Measurements from ENCODE around the gene GRID1.
A peak's percentile ranks its signal among the peaks of the same experiment; 100 is the strongest.
"Not testable (repeated sequence)": the region's sequence is repeated elsewhere in the genome, so short reads cannot be mapped to it uniquely, and the experiment has no call there.

Gene GRID1

DNA sequence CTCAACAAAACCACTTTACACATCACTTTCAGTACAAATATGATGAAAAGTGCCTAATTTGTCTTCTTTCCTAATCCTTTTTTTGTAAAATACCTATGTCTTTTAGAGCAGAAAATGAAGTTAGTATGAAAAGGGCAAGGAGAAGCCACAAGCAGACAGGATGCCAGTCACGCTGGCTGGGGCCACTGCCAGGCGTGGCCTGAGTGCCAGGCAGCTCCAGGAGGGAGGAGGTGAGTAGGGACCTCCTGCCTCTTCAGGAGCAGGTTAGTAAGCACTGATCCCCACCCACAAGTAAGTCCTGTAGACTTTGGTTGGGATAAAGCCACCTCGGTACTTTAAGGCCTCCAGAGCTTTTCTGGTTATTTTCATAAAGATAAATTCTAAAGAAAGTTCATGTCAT, 432.0 kb downstream of the GRID1 start:
- DNase-seq, result no peak

GRCh38 chr10:85929993-85930392, 436.6 kb downstream of the GRID1 start:
- not testable (repeated sequence) for DNase-seq

DNA sequence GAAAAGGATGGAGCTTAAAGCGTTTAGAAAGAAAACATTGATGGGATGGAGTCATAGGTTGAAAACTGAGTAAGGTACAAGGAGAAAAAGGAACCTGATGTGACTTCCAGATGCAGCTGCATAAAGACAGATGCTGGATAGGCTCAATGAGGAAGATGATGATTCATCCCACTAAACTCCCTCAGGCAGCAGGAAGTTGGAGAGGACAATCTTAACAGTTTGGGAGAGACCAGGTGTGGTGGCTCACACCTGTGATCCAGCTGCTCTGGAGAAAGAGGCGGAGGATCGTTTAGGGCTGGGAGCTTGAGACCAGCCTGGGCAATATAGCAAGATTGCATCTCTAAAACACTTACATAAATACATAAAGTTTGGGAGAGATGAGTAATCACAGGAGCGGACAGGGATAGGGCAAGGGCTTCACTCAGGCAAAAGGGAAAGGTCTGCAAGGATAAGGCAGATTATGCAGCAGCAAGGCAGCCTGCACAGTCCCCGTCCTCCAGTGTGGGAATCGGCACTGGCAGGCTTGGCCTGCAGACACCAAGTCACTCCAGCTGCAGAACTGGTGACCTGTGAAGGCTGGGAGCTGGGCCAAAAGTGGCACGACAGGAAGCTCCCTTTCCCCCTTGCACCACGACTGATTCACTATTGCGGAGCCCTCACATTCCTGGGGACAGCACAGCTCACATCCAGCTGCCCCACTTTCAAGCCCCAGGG, 438.5 kb downstream of the GRID1 start:
- no peak for DNase-seq

GRCh38 chr10:85926986-85927385, 439.6 kb downstream of the GRID1 start:
- no peak for DNase-seq

DNA sequence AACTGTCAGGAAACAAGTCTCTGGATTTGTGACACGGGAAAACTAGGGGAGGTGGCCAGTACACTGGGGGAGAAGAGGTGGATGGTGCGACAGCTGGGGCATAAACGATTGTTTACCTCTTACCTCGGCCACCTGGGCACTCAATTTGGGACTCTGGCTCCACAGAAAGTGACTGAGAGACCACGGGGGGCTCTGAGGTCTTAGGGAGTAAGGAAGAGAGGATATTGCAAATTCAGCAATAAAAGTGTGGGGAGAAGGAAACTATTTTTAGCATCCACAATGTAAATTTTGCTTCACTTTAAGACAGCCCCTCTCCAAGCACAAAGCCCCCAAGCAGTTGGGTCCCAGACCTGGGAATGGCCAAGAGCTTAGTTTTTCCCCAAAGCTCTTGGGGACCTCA, 440.5 kb downstream of the GRID1 start:
- no peak for DNase-seq

DNA sequence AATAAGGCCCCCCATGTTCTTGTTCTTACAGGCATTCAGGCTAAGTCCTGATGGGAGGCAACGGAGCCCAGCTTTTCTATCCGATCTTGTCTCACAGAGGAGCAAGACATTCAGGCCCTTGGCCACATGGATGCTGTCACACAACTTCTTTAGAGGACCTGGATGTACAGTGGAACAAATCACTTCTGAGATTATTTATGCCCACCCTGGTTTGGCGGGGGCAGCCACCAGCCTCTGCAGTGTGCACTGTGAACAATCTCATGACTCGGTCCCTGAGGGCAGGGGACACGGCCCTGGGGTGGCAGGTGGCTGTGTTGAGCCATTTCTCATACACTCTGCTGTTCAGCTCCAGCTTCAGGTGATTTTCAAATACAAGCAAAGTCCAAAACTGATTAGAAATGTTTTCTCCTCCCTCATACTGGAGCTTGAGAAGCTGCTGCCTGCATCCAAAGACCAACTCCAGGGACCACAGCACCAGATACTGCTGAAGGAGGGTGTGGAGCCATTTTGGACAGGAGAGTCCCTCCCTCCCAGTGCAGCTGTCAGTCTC, 441.3 kb downstream of the GRID1 start:
- no peak for DNase-seq

DNA sequence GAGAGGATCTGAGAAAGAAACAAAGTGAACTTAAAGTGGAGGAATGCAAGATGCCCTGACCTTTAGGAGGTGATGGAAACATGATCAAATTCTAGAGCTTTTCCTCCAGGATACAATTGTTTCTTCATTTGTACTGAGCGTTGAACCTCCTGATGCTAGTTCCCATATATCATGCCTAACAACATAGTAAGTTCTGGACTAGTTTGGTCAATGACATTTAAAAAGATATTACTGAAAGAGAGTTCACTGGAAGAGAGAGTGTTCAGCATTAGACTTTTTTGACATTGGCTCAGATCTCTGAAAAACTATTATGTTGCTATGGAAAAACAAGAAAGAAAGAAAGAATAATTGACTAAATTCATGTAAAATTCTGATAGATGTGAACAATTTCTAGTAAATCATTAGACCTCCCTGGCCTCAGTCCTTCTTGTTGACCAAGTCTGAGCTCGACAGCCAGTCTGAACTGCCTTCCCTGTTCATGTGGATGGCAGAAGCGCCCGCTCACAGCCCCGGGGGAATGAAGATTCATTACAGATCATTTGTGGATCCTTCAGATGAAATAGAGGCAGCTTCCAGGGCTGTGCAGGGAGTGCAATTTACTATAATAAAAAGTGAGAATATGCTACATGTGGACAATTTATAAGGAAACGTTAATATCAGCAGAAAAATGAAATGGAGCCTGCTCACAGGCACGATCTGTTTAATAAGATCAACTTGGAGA, 442.1 kb downstream of the GRID1 start:
- no peak for DNase-seq

DNA sequence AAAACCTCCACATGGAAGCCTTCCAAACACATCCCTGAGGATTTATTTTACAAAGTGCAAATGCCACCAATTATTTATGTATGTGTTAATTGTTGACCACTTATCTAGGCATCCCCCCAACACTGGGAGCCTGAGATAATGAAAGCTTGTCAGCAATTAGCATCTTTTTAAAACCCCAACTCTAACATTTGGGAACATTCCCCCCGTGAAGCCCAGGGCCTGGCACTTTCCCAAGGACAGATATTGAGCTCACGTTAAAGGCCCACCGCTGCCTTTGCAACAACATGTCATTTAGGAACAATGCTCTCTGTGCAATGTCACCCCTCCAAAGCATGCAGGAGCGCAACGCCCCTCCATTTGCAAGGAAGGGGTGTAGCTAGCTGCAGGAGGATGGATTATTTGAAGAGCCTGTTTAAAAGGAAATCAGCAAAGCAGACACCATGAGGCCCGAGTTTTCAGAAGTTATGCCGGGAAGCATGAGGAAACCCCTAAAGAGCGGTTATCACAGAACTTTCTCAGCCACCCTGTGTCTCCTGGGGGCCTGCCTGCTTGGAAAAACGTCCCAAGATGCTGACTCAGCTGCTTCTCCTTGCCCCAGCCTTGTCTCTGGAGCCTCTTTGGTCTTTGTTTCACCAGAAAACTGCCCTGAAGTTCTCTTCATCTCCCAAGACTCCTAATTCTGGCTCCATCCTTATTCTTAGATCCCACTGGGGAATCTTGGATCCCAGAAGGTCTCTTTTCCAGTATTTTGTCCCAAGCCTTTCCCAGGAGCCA, 444.1 kb downstream of the GRID1 start:
- no peak for DNase-seq

DNA sequence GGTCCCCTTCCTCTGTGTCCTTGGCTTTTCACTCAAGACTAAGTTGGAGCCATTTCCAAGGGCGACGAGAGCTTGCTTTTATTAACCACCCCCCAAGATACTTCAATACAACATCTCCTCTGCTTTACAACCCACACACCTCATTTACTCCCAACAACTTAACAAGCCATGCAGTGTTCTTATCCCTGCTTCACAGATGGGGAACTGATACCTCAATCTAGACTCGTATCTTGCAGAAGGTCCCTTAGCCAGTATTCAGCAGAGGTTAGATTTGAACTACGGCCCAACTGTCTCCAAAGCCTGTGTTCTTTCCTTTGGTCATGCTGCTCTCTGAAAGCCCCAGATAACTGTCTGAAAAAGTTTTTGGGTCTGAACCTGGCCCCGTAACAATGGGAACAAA, 444.8 kb downstream of the GRID1 start:
- DNase-seq, result no peak

DNA sequence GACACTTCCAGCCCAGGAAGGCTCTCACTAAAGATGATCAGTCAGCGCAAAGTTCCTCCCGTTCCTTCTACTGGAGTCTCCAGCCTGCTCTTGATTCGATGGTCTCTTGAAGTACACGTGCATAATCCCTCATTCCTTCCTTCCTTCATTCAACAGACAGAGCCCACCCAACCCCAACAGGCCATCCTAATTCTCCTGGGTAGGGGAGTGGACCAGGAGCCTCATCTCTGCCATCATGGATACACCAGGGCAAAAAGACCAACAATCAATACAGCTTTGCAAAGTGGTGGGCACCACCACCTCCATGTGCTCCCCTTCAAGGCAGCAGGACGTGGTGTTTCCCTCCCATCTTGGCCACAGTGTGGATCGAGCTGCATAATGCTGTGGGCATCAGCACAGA, 446.3 kb downstream of the GRID1 start:
- no peak for DNase-seq

DNA sequence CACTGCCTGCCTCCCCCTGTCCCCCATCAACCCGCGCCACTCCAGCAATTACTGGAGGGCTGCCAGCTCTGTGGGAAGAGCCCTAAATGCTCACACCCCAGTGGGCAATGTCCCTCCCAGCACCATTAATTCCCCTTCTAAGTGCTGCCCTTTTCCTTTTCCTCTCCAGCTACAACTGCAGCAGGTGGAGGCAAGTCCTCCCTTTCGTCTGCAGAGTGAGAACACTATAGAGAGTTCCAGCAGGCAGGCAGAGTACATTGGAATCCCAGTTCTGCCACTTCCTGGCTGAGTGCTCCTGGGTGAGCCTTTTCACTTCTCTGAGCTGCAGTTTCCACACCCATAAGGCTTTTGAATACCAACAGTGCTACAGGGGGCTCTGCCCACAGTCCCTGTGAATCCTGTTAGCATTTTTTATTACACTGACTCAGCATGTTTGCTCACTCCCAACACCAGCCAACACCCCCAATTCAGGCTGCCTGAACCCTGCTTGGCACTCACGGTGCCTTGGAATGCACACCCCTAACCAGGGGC, 447.0 kb downstream of the GRID1 start:
- DNase-seq, result no peak

DNA sequence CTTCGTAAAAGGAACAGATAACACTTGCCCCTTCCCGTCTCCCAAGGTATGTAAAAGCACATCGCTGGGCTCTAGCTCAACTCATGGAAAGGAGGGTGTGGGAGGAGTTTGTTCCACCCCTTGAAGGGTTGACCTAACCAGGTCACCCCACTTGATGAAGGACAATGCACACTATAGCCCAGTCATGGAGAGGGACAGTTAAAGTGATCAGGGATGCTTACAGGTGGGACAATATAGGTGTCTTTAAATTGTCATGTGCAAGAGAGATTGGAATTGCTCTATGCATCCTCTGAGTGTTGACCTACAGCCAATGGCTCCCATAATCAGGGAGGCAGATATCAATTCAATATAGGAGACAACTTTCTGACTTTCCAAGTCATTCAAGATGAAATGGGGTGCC, 448.2 kb downstream of the GRID1 start:
- no peak for DNase-seq

- DNase-seq, result no peak
Measured at GRCh38 chr10:85917601-85918000, 449.0 kb downstream of the GRID1 start.

- DNase-seq, result peak; percentile 58 to 68
Measured at GRCh38 chr10:85916994-85917573, 449.5 kb downstream of the GRID1 start.

DNA sequence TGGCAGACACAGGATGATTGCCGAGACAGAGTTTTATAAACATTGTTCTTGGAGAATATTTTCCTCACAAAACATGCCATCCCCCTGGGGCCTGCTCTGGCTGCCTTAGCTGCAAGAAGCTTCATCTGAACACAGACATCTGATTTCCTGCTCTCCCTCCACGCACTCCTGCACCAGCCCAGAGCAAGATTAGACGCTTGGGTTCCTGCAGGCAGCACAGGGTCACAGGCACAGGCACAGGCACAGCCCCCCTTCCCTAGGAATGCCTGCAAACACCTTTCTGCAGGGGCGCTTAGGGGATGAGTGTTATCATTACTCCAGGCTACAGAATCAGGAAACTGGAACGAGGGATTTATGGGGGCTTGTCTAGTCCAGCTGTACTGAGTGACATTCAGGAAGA, 450.3 kb downstream of the GRID1 start:
- peak in 1 of 2 experiments; percentile 44 for DNase-seq

DNA sequence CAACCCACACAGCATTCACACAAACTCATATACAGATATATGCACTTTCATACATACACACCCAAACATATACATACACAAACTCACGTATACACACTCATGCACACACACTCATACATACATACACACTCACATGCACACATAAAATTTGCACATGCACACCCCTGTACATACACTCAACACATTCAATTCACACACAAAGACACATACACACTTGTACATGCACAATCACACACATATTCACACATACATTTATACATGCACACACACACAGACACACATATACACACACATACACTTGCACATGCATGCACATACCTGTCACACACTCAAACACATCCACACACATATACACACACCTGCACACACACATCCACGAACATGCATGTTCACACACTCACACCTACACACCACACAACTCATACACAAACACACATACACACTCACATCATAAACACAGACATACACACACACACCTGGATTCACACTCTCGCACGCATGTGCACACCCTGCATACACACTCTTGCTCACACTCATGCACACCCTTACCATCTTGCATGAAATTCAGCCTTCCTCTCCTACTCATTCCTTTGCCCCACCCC, 451.2 kb downstream of the GRID1 start:
- DNase-seq, result no peak

- DNase-seq, result no peak
Measured at GRCh38 chr10:85914720-85915119, 451.9 kb downstream of the GRID1 start.

DNA sequence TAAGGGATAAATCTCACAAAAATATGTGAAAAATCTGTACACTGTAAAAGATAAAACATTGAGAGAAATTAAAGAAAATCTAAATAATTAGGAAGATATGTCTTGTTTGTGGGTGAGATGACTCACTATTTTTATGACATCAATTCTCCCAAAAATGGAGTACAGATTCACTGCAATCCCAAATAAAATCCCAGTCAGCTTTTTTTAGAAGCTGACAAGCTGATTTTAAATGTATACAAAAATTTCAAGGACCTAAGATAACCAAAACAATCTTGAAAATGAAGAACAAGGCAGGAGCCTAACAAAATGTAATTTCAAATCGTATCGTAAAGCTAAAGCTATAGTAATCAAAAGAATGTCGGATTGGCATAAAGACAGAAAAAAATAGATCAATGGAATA, 458.1 kb downstream of the GRID1 start:
- no peak for DNase-seq

GRCh38 chr10:85902051-85902450, 464.5 kb downstream of the GRID1 start:
- DNase-seq, result no peak

DNA sequence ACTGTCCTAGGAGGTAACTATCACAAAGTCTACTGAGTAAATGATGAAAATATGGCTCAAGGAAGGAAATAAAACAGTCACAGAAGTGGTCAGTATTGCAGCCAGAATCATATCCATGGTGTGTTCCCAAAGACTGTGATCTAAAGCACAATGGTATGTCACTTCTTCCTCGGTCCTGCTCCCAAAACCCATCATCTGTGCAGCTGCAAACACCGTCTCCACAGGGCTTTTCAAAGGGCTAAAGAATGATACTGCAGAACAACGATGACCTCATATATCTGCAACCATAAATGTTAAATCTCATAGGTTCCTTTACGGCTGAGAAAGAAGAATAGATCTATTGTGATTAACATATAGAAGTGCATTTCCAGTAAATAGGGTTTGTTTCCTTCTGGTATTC, 465.0 kb downstream of the GRID1 start:
- DNase-seq, result no peak

DNA sequence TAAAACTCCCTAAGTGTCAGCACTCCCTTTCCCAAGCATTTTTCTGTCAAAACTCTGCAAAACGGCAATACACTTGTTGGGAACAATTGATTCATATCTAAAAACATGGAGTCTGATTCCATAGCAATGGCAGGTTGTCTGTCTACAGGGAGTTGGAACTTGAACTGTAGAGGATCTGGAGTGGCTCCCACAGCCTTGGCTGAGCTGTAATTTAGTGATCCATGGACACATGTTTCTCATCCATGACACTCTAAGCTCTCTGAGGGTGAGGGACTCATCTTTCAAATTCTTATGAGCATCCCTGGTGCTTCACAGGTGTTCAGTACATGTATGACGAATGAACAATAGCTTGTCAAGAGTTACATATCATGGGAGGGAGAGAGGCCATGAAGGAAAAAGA, 466.1 kb downstream of the GRID1 start:
- no peak for DNase-seq

GRCh38 chr10:85900061-85900460, 466.5 kb downstream of the GRID1 start:
- no peak for DNase-seq

GRCh38 chr10:85891472-85891871, 475.1 kb downstream of the GRID1 start:
- DNase-seq, result no peak
